GM18502 (cell line): Measurements from ENCODE around the gene XAF1.
"Not testable (repeated sequence)": the region's sequence is repeated elsewhere in the genome, so short reads cannot be mapped to it uniquely, and the experiment has no call there.

ENCODE experiments used
- ATAC-seq: cut with Tn5 transposase; IDR thresholded peaks from one replicate; pipeline ENCODE4 v1.9.1; 2021; ENCODE audit warnings: mild to moderate bottlenecking; ENCODE audit not compliant: unreplicated experiment, poor library complexity

XAF1 gene

GRCh38 chr17:6755731-6756184 is at the start of gene XAF1:
Gene XAF1 (plus strand): TSS chr17:6756046. CDS start chr17:6756079, 33 bp downstream.
- ATAC-seq: peak; percentile 71

GRCh38 chr17:6706499-6706898 is 49.3 kb upstream of the XAF1 start:
- no peak for ATAC-seq

- ATAC-seq: no peak
These were observed 48.9 kb upstream of the XAF1 start for GRCh38 chr17:6706996-6707395.

- no peak for ATAC-seq
These were observed 47.4 kb upstream of the XAF1 start for GRCh38 chr17:6708357-6708961.

GRCh38 chr17:6710317-6710716 is 45.5 kb upstream of the XAF1 start:
- no peak for ATAC-seq

- no peak for ATAC-seq
These were observed 44.7 kb upstream of the XAF1 start for GRCh38 chr17:6711081-6711674.

- ATAC-seq: no peak
These were observed 44.2 kb upstream of the XAF1 start for GRCh38 chr17:6711681-6712057.

GRCh38 chr17:6712058-6712853 is 43.6 kb upstream of the XAF1 start:
- ATAC-seq: no peak

- no peak for ATAC-seq
These were observed 43.1 kb upstream of the XAF1 start for GRCh38 chr17:6712854-6713129.

- ATAC-seq: no peak
These were observed 42.5 kb upstream of the XAF1 start, which contains the start of gene SLC13A5 for GRCh38 chr17:6713130-6713917. Gene SLC13A5 (minus strand): TSS chr17:6713369. CDS start chr17:6713333, 36 bp downstream.

- ATAC-seq: no peak
These were observed 42.0 kb upstream of the XAF1 start for GRCh38 chr17:6713918-6714271.

GRCh38 chr17:6714315-6714874 is 41.5 kb upstream of the XAF1 start:
- ATAC-seq: no peak

- no peak for ATAC-seq
These were observed 39.1 kb upstream of the XAF1 start for GRCh38 chr17:6716736-6717135.

- ATAC-seq: no peak
These were observed 34.1 kb upstream of the XAF1 start for GRCh38 chr17:6721744-6722143.

GRCh38 chr17:6724009-6724408 is 31.8 kb upstream of the XAF1 start:
- ATAC-seq: no peak

- ATAC-seq: no peak
These were observed 26.3 kb upstream of the XAF1 start for GRCh38 chr17:6729531-6729930.

- not testable (repeated sequence) for ATAC-seq
These were observed 9.2 kb upstream of the XAF1 start for GRCh38 chr17:6746665-6747064.

- ATAC-seq: no peak
These were observed 7.2 kb upstream of the XAF1 start for GRCh38 chr17:6748617-6749016.

- ATAC-seq: no peak
These were observed 6.3 kb upstream of the XAF1 start for GRCh38 chr17:6749519-6749918.

GRCh38 chr17:6752068-6752909 is 3.6 kb upstream of the XAF1 start:
- ATAC-seq: no peak
